HFFc6 (cell line): ENCODE results near the gene USP15. TPM values are rescaled to one million over a fixed set of nuclear protein-coding genes. Genes with fewer than 3 reads are reported as not detected.
A peak's percentile ranks its signal among the peaks of the same experiment; 100 is the strongest.
"Not testable (repeated sequence)": the region's sequence is repeated elsewhere in the genome, so short reads cannot be mapped to it uniquely, and the experiment has no call there.

Experiments used
- DNase-seq: peaks from one replicate; pipeline ENCODE4 v3.0.0-alpha.2; 2018
- H3K27ac Mint-ChIP-seq: 2 replicates; pipeline ENCODE4 v1.8.0; 2020; ENCODE audit warnings: mild to moderate bottlenecking, mixed read lengths
- H3K27me3 Mint-ChIP-seq: 2 replicates; pipeline ENCODE4 v1.8.0; 2021; ENCODE audit warnings: mild to moderate bottlenecking, moderate library complexity, mixed read lengths; ENCODE audit not compliant: insufficient read depth
- H3K36me3 Mint-ChIP-seq: 2 replicates; pipeline ENCODE4 v1.8.0; 2021; ENCODE audit warnings: low read depth, mixed read lengths
- H3K4me1 Mint-ChIP-seq: 2 replicates; pipeline ENCODE4 v1.8.0; 2020; ENCODE audit warnings: low read depth, mixed read lengths
- H3K4me3 Mint-ChIP-seq: 2 replicates; pipeline ENCODE4 v1.8.0; 2020; ENCODE audit warnings: mild to moderate bottlenecking, moderate library complexity, mixed read lengths
- H3K9me3 Mint-ChIP-seq: 2 replicates; pipeline ENCODE4 v1.8.0; 2020; ENCODE audit warnings: mild to moderate bottlenecking, mixed read lengths
- total RNA-seq, 6 experiments: library from RNA; stranded (reverse); fragmentation: NEBNext Ultra II Directional; extraction: Animal tissue kit (Norgen Biotek cat#: 25700); gene quantifications; 2 replicates in 1 of 6; 3 replicates in 5 of 6; pipeline ENCODE4 v1.2.3, GENCODE V29; 2021
- TF ChIP-seq, protein P1 (sequence below): fragments of 200-600 bp; sonication (generic); IDR thresholded peaks from 2 replicates; pipeline ENCODE4 v1.5.0; 2021; ENCODE audit warnings: antibody characterized with exemption, mild to moderate bottlenecking

USP15 gene
- total RNA-seq, 6 experiments from 2014 or later: 48.8 to 63.5 (median 54.9) TPM

DNA sequence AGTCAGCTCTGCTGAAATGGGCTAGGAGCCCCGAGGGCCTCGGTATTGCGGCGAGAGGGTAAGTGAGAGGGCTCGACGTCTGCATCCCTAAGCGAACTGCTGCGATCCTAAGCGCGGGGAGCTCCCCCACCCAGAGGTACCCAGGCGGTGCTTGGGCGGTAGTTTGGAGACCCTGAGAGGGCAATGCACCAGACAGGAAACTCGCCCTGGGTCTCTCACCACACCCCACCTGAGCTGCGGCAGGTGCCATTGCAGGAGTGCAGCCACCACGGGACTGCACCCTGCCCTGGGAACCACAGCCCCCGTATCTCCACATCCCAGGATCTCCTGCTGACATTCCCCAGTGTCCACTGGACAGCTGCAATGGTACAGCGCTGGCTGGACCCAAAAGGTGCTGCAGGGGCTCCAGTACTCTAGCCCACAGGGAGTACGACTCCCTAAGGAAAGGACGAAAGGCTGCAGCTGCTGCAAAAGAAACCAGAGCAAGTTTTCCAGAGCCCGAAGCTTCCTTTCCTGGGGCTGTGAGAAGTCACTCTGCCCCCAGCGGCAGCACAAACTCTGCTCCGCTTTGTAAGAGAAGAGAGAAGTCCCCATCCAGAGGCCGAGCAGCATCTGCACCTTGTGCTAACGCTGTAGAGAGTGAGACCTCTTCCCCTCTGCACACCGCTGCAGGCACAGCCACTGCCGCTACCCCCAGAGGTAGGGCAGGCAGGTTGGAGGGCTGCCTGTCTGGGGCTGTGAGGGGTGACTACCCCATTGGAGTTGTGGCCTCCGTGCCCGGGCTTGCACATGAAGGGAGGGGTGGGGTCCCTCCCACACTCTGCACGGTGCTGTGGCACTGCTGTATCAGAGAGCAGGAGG is 175.3 kb downstream of the USP15 start:
- Mint-ChIP-seq H3K27me3 (peaks cover 15% of the 10 kb centered on the region), H3K36me3 (peaks cover under 1% of the 10 kb centered on the region; the same call in 1 of the 2 replicates), H3K27ac (no peak overlapping the region), H3K4me3 (peak overlapping the region; percentile 89), H3K9me3 (no peaks in the 10 kb centered on the region), H3K4me1 (peaks cover 14% of the 10 kb centered on the region)
- DNase-seq: peak; percentile 62
- TF ChIP-seq, protein P1, sequence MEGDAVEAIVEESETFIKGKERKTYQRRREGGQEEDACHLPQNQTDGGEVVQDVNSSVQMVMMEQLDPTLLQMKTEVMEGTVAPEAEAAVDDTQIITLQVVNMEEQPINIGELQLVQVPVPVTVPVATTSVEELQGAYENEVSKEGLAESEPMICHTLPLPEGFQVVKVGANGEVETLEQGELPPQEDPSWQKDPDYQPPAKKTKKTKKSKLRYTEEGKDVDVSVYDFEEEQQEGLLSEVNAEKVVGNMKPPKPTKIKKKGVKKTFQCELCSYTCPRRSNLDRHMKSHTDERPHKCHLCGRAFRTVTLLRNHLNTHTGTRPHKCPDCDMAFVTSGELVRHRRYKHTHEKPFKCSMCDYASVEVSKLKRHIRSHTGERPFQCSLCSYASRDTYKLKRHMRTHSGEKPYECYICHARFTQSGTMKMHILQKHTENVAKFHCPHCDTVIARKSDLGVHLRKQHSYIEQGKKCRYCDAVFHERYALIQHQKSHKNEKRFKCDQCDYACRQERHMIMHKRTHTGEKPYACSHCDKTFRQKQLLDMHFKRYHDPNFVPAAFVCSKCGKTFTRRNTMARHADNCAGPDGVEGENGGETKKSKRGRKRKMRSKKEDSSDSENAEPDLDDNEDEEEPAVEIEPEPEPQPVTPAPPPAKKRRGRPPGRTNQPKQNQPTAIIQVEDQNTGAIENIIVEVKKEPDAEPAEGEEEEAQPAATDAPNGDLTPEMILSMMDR: peak; percentile 70

GRCh38 chr12:62436164-62436503 is 175.9 kb downstream of the USP15 start:
- TF ChIP-seq, protein P1: no peak
- Mint-ChIP-seq H3K27me3 (peaks cover 10% of the 10 kb centered on the region), H3K4me3 (peak overlapping the region; percentile 89), H3K4me1 (peaks cover 14% of the 10 kb centered on the region), H3K27ac (no peak overlapping the region), H3K36me3 (peaks cover 6% of the 10 kb centered on the region; the same call in 1 of the 2 replicates), H3K9me3 (peaks cover 6% of the 10 kb centered on the region)
- no peak for DNase-seq

- DNase-seq: peak; percentile 31
- peaks cover 26% of the 10 kb centered on the region for H3K9me3 Mint-ChIP-seq
- H3K36me3 Mint-ChIP-seq: peaks cover 22% of the 10 kb centered on the region
- H3K4me3 Mint-ChIP-seq: peak overlapping the region; percentile 26; the same call in 1 of the 2 replicates
- peaks cover 14% of the 10 kb centered on the region for H3K4me1 Mint-ChIP-seq
- no peak overlapping the region for H3K27ac Mint-ChIP-seq
- peaks cover 11% of the 10 kb centered on the region for H3K27me3 Mint-ChIP-seq
- TF ChIP-seq, protein P1: peak; percentile 91
These were observed 178.0 kb downstream of the USP15 start for GRCh38 chr12:62438098-62438692.

- H3K27ac Mint-ChIP-seq: no peak overlapping the region
- peaks cover 13% of the 10 kb centered on the region for H3K36me3 Mint-ChIP-seq
- no peaks in the 10 kb centered on the region for H3K4me1 Mint-ChIP-seq
- TF ChIP-seq, protein P1: no peak
- peaks cover 10% of the 10 kb centered on the region for H3K27me3 Mint-ChIP-seq
- no peak overlapping the region for H3K4me3 Mint-ChIP-seq
- peaks cover 27% of the 10 kb centered on the region for H3K9me3 Mint-ChIP-seq
- no peak for DNase-seq
These were observed 186.7 kb downstream of the USP15 start for GRCh38 chr12:62446754-62447452.

- TF ChIP-seq, protein P1: no peak
- peaks cover 11% of the 10 kb centered on the region; the same call in 1 of the 2 replicates for H3K9me3 Mint-ChIP-seq
- no peaks in the 10 kb centered on the region for H3K4me1 Mint-ChIP-seq
- no peak overlapping the region for H3K27ac Mint-ChIP-seq
- peaks cover 16% of the 10 kb centered on the region for H3K27me3 Mint-ChIP-seq
- H3K4me3 Mint-ChIP-seq: no peak overlapping the region
- peaks cover 5% of the 10 kb centered on the region; the same call in 1 of the 2 replicates for H3K36me3 Mint-ChIP-seq
- DNase-seq: no peak
These were observed 188.2 kb downstream of the USP15 start for GRCh38 chr12:62448436-62448835.

DNA sequence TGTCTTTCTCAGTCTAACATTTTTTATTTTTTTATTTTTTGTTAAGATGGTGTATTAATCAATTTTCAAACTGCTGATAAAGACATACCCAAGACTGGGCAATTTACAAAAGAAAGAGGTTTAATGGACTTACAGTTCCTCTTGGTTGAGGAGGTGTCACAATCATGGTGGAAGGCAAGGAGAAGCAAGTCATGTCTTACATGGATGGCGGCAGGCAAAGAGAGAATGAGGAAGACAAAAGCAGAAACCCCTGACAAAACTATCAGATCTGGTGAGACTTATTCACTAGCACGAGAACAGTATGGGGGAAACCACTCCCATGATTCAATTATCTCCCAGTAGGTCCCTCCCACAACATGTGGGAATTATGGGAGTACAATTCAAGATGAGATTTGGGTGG is 195.2 kb downstream of the USP15 start:
- DNase-seq, H3K4me3 Mint-ChIP-seq, H3K27ac Mint-ChIP-seq, H3K9me3 Mint-ChIP-seq, H3K36me3 Mint-ChIP-seq, H3K4me1 Mint-ChIP-seq: not testable (repeated sequence)
- peaks cover 28% of the 10 kb centered on the region for H3K27me3 Mint-ChIP-seq
